AG08395 (cell line): ENCODE measurements around the gene ATOSB.
A peak's percentile ranks its signal among the peaks of the same experiment; 100 is the strongest.
"Not testable (repeated sequence)": the region's sequence is repeated elsewhere in the genome, so short reads cannot be mapped to it uniquely, and the experiment has no call there.

Experiments used
- DNase-seq: peaks from one replicate; pipeline ENCODE4 v3.0.0; 2012; ENCODE audit warnings: mixed read lengths, low spot score

ATOSB gene

GRCh38 chr9:35115680-35116538 lies at the start of gene ATOSB:
Gene ATOSB, minus strand, starts transcription at chr9:35115862. Its CDS starts 7,588 bp downstream, at chr9:35108274.
- DNase-seq, result peak; percentile 93

DNA sequence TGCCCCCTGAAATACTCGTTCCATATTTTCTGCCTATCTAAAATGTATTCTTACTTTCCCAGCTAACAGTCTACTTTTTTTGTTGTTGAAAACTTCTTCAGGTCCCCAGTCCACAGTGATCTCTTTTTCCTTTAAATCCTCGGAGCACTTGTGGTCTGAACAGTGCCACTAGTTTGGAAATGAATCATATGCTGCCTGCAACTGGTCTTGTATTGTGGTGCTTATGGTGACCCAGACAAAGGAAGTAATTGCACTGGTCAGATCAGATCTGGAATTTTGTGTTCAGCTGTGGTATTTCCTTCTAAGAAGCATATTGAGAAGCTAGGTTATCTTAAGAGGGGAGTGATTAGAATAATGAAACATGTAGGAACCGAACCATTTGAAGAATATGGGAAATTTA lies 49.0 kb upstream of the ATOSB start:
- peak; percentile 28 for DNase-seq

- DNase-seq, result no peak
Measured at GRCh38 chr9:35163413-35163812, 47.8 kb upstream of the ATOSB start.

GRCh38 chr9:35162605-35163315 lies 47.1 kb upstream of the ATOSB start:
- DNase-seq, result peak; percentile 21

- DNase-seq, result peak; percentile 99
Measured at GRCh38 chr9:35161713-35162604, 46.3 kb upstream of the ATOSB start, which contains the start of gene UNC13B. Gene UNC13B, plus strand, starts transcription at chr9:35162009. Its CDS starts 275 bp downstream, at chr9:35162284.

- no peak for DNase-seq
Measured at GRCh38 chr9:35158501-35159280, 43.0 kb upstream of the ATOSB start.

DNA sequence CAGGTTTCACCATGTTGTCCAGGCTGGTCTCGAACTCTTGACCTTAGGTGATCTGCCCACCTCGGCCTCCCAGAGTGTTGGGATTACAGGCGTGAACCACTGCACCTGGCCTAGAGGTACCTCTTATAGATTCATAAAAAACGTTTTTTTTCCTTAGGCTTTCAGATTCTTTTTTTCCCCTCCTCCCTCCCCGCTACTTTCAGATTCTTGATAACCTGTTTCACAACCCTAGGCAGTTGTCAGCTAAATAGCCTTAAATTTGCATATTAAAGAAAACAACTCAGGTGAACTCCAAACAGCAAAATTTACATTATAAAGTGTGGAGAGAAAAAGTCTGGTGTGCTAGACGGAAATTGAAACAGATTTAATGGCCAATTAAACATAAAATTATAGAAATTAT lies 42.2 kb upstream of the ATOSB start:
- DNase-seq, result not testable (repeated sequence)

DNA sequence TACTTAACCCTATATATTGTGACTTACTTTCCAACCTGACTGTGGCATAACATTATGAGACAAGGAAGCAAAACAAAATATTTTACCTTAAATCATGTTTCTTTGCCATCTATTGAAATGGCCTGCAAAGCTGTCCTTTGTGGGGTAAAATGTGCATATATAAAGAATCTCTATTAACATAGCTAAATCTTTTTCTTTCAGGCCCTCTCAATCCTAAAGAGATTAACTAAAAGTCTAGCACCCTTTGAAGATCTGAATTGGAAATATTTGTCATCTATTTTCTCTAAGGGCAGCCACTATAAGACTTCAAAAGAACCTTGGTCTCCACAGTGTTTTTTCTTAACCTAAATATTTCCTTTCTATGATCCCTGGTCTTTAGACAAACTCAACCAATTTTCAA lies 41.1 kb upstream of the ATOSB start:
- DNase-seq, result no peak

DNA sequence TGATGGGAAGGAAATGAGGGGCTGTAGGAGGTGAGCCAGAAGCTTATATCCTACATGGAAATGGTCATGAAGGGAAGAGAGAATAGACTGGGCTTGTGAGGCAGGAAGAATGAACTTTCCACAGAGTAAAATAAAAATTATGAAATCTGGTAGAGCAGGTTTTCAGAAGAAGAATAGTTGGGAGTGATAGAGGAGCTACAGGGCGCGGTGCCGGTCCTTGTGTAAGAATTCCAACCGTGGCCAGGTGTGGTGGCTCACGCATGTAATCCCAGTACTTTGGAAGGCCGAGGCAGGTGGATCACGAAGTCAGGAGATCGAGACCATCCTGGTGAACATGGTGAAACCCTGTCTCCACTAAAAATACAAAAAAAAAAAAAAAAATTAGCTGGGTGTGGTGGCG lies 37.3 kb upstream of the ATOSB start:
- no peak for DNase-seq

- not testable (repeated sequence) for DNase-seq
Measured at GRCh38 chr9:35147941-35148563, 32.4 kb upstream of the ATOSB start.

GRCh38 chr9:35142037-35142436 lies 26.4 kb upstream of the ATOSB start:
- DNase-seq, result no peak

DNA sequence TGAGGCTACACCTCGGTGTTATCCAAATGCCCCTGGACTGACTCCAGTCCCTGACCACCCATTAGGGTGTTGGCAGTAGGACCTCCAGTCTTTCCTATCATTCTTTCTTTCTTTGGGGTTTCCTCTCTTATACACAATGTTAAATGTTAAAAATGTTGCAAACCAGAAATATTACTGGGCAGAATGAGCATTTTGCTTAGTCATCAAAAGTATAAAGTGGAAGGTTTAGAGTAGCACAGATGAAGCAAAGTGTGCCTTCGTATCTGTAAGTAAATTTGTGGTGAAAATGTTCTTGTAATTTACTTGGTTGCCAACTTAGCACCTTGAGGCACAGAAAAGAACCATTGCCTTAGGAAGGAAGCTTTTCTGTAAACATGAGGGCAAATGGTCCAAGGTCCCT lies 24.4 kb upstream of the ATOSB start:
- DNase-seq, result no peak

DNA sequence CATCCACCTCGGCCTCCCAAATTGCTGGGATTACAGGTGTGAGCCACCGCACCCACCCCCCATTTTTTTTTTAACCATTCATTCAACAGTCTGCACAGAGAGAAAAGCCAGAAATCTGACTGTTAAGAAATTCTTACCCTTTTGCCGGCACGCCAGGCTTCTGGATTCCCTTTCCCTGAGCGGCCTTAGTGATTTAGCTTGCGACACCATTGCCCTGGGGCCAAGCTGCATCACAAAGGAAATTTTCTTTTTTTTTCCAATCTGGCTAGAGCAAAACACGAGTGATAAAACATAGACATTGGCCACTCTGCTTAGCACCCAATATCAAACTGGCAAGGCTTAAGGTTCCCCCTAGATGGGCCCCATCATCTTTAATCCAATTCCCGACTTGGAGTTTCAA lies 21.2 kb upstream of the ATOSB start:
- no peak for DNase-seq

DNA sequence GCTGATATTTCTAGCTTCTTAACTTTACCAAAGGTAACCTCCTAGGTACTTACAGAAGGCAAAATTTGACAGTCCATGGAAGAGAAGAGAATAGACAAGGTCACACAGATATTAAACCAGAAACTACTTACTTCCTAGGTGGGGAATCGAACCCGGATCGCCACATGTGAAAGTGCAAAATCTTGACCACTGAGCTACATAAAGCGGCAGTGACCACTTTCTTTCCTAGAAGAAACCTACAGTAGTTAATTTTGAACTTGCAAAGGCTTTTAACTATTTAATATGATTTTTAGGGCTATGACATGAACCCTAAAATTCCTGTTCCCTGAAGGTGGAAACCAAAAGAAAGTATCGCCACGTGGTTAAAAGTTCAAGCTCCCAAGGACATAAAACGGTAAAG lies 20.3 kb upstream of the ATOSB start:
- DNase-seq, result no peak

DNA sequence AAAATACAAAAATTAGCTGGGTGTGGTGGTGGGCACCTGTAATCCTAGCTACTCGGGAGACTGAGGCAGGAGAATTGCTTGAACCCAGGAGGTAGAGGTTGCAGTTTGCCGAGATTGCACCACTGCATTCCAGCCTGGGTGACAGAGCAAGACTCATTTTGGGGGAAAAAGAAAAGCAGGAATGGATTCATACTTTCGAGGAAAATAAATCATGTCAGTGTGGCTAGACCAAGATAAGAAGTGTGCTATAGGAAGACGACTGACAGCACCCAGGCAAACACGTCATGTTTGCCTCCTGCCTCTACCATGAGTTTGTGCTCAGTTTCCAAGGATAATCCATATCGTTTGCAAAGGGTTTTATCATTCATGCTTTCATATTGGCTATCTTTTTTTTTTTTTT lies 19.3 kb upstream of the ATOSB start:
- DNase-seq, result no peak

DNA sequence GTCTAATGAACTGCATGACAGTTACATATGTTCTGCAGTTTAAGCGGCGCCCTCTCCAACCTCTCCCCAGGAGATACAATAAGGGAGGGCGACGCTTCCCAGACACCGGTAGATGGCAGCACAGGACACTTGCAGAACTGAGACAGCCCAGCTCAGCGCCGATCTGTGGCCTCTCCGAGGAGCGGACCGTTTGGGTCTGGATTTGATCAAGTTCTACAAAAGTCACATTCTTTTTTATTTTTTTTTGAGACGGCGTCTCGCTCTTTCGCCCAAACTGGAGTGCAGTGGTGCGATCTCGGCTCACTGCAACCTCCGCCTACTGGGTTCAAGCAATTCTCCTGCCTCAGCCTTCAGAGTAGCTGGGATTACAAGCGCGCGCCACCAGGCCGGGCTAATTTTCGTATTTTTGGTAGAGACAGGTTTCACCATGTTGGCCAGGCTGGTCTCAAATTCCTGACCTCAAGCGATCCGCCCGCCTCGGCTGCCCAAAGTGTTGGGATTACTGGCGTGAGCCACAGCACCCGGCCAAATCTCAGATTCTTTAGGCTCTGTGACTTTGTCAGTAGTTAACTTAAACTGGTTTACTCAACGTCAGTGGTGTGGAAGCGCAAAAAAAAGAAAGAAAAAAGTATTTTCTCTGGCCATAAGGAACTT lies 1.4 kb upstream of the ATOSB start:
- peak; percentile 84 for DNase-seq

GRCh38 chr9:35116539-35116897 lies 856 bp upstream of the ATOSB start:
- no peak for DNase-seq

GRCh38 chr9:35114840-35115628 lies 628 bp downstream of the ATOSB start:
- peak; percentile 23 for DNase-seq

DNA sequence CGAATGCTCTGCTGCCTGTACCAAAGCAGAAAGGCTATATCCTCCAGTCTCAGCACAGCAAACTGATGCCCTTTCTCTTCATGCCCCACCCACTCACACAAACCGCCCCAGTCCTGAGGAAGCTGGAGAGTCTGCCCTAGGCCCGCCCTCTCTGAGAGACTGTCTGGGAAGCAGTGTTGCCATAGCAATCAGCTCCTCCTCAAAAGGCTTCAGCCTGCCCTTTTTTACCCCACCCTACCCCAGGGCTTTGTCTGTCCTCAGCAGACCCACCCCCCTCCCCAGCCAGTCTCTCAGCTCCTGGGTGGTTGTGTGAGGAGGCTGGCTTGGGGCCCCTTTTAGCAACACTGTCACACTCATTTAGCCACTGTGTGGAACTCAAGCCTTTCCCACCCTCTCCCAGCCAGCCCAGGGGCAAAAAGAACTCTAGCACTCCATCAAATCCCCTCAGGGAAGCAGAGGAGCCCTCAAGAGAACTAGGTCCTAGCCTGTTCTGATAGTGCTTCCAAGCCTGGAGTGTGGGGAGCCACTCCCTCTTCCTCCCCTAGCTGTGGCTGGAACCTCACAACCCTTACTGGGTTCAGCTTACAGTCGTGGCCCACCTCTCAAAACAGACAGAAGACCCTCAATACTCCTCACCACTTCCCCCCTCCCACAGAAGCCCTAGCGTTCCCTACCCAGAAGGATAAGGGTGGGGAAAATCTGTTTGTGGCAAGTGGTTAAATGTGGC lies 1.4 kb downstream of the ATOSB start:
- peak; percentile 91 for DNase-seq
